Measurements from ENCODE around the gene ZNF512.

- TF ChIP-seq CTCF (conservative IDR thresholded peaks at IDR 0.05 in 1 of 2, IDR thresholded peaks at IDR 0.05 in 1 of 2; ENCODE audit: extremely low read depth in 1 of 2, insufficient read depth in 1 of 2, low read depth in 1 of 2, low read length in 2 of 2) (no peak), EZH2 (IDR thresholded peaks at IDR 0.05; ENCODE audit: borderline replicate concordance, low read length) (no peak)
Measured at GRCh38 chr2:27645197-27645596, 62.4 kb downstream of the ZNF512 start.

All from mammary epithelial cell (primary cell).